ENCODE data around the gene ZNF136. TPM values are rescaled to one million over a fixed set of nuclear protein-coding genes. Genes with fewer than 3 reads are reported as not detected.

The ZNF136 gene
- total RNA-seq, 1 donor from 2014 or later = 15.8 TPM

DNA sequence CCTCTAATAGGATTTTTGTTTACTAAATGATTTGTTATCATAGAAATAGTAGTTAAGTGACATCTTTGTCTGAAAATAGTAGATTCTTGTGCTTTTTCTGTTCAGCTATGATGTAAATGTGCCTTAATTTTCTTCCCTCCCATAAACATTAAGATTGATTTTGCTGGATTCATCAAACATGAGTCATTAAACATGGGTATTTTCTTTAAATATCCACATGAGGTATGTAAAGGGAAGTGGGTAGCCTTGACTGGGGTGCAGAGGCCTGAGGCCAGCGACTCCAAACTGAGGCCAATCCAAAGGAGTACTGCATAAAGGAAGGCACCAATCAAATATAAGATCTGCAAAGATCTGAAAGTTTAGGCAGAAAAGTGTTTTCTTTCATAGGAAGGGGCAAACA, 3.7 kb downstream of the ZNF136 start:
- intact Hi-C loops (cut with DNase I) = no loop called here
- no peak for DNase-seq (ENCODE audit: low spot score)
- no peak for ATAC-seq

DNA sequence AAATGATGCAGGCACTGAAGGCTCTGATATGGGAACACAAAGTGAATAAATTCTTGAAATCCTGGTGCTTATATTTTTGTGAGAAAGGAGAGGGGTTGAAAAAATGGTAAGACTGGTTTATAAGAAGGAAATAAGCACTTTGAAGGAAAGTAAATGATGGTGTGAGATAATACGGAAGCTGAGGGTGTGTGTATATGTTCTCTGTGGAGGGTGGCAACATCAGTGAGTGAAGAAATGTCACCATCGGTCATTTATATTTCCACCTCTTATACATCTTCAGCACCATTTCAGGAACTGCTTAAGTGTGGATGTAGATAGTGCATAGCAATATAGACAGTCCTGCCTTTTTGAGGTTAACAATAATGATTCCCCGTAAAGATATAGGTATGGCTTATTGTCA, 17.5 kb downstream of the ZNF136 start:
- DNase-seq (ENCODE audit: low spot score) (no peak), ATAC-seq (no peak)
- intact Hi-C loops (cut with DNase I) = no loop called here

DNA sequence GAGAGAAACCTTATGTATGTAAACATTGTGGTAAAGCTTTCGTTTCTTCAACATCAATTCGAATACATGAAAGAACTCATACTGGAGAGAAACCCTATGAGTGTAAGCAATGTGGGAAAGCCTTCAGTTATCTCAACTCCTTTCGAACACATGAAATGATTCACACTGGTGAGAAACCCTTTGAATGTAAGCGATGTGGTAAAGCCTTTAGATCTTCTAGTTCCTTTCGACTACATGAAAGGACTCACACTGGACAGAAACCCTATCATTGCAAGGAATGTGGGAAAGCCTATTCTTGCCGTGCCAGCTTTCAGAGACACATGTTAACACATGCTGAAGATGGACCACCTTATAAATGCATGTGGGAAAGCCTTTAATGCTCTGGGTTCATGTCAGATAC, 24.7 kb downstream of the ZNF136 start:
- no peak for DNase-seq (ENCODE audit: low spot score)
- intact Hi-C loops (cut with DNase I) = no loop called here
- ATAC-seq = no peak

DNA sequence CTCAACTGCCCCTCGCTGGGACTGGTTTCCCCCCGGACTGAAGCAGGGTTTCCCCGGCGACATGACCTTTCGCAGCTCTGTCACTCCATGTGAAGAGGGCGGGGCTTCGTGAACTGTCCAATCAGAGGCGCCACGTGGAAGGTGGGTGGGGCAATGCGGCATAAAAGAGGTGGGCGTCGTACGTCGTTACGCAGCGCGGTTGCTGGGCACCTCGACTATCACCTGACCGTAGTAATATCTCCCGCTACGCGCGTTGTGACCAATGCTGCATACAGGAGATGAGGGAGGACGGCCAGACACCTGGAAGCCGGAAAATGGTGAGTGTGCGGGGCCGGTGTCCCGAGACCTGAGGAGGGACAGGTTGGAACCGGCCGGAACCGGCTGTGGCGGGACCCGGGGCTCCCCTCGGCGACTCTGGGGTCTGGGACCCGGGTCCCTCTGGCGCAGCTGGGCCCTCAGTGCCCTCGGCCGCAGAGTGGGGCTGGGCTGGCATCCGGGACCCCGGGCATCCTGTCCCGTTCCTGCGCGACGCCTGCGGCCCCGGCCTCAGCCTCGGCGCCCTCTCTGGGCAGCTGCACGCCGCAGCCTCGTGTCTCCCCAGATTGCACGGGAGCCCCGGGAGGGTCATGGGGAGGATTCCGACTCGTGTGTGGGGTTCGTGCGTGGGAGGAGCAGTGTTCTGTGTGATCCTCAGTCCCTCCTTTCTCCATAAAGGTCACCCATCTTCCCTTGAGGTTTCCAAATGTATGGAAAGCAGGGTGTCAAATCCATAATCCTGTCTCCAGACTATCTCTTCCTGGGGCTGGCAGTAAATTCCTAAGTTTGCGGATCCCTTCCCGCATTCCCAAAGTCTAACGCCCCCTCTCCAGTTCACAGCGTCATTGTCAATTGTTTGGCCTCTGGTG, 32.2 kb downstream of the ZNF136 start:
- ATAC-seq = peak; percentile 87
- DNase-seq (ENCODE audit: low spot score) = peak; percentile 83
- intact Hi-C loops (cut with DNase I) = no loop called here

DNA sequence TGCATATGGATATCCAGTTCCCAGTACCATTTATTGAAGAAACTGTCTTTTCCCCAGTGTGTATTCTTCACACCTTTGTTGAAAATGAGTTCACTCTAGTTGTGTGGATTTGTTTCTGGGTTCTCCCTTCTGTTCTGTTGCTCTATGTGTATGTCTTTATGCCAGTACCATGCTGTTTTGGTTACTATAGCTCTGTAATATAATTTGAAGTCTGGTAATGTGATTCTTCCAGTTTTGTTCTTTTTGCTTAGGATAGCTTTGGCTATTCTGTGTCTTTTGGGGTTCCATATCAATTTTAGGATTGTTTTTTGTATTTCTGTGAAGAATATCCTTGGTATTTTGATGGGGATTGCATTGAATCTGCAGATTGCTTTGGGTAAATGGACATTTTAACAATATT, 35.2 kb downstream of the ZNF136 start:
- intact Hi-C loops (cut with DNase I) = no loop called here
- ATAC-seq = no peak
- DNase-seq (ENCODE audit: low spot score) = no peak

DNA sequence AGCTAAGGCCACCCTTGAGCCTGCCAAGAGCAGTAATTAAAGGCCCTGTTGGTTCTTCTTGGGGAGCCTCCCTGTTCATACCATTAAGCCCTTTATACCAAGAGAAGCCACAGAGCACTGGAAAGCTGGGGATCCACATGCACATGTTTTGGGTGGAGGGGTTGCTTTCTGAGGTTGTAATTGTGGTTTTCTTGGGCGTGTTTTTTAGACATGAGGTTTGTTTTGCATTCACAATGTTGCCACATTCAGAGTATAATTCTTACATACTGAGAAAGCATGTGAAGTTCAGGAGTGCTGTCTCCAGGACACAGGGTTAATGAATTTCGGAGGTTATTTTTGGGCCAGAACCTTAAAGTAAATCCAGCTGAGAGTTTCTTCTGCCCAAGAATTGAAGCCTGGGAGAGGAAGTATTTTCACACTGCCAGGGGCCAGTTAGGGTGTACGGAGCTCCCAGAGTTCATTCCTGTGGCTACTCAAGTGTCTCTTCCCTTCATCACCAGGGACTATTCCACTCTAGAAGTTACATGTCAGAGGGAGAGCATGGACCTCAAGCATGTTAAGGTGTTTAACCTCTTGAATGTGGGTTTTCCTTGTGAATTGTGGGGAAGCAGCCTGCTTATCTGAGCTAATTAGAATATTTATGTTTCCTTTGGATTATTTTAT, 37.0 kb downstream of the ZNF136 start:
- intact Hi-C loops (cut with DNase I) = no loop called here
- DNase-seq (ENCODE audit: low spot score) = no peak
- ATAC-seq = no peak

DNA sequence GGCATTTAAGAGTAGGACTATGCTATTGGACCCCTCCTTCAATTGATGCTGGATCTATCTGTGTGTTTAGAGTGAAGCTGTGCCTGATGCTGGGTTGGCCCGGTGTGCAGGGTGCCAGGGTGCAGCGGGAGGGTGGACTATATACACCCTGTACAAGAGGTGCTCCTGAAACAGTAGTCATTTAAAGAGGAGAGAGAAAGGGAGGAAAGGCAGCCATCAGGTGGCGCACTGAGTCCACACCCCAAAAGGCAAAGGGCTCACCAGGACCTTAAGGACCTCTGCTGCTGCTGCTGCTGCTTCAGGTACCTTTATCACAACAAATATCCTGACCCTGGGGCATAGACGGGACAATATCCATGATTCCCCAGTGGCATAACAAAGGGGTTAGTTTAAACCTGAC, 39.4 kb downstream of the ZNF136 start:
- ATAC-seq (no peak), DNase-seq (ENCODE audit: low spot score) (no peak)
- intact Hi-C loops (cut with DNase I) = no loop called here

DNA sequence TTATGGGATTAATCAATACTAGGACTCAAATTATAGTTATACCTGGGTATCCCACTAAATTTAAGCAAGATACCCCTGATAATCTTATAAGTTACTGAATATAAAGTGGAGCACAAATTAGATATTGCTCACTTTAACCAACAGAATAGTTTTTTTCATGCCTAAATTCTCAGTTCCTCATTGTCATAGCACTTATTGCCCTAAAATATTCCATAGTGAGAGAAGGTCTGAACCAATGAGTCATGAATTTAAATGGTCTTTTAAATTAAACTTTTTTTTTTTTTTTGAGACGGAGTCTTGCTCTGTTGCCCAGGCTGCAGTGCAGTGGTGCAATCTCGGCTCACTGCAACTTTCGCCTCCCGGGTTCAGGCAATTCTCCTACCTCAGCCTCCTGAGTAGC, 42.4 kb downstream of the ZNF136 start:
- no peak for DNase-seq (ENCODE audit: low spot score)
- intact Hi-C loops (cut with DNase I) = no loop called here
- no peak for ATAC-seq

DNA sequence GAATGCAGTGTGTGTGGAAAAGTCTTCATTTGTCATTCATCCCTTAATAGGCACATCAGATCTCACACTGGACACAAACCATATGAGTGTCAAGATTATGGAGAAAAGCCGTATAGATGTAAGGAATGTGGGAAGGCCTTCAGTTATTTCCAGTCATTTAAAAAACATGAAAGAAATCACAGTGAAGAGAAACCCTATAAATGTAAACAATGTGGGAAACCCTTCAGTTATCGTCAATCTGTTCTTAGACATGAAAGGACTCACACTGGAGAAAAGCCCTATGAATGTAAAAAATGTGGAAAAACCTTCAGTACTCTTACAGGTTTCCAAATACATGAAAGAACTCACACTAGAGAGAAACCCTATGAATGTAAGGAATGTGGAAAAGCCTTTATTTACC, 45.3 kb downstream of the ZNF136 start:
- intact Hi-C loops (cut with DNase I) = no loop called here
- ATAC-seq (no peak), DNase-seq (ENCODE audit: low spot score) (no peak)

DNA sequence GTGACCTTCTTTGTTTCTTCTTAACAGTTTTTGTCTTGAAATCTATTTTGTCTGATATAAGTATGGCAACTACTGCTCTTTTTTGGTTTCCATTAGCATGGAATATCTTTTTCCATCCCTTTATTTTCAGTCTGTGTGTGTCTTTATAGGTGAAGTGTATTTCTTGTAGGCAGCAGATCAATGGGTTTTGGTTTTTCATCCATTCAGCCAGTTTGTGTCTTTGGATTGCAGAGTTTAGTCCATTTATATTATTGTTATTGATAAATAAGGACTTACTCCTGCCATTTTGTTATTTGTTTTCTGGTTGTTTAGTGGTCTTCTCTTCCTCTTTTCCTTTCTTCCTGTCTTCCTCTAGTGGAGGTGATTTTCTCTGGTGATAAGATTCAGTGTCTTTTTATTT, 54.4 kb downstream of the ZNF136 start:
- DNase-seq (ENCODE audit: low spot score) = no peak
- intact Hi-C loops (cut with DNase I) = no loop called here
- no peak for ATAC-seq

DNA sequence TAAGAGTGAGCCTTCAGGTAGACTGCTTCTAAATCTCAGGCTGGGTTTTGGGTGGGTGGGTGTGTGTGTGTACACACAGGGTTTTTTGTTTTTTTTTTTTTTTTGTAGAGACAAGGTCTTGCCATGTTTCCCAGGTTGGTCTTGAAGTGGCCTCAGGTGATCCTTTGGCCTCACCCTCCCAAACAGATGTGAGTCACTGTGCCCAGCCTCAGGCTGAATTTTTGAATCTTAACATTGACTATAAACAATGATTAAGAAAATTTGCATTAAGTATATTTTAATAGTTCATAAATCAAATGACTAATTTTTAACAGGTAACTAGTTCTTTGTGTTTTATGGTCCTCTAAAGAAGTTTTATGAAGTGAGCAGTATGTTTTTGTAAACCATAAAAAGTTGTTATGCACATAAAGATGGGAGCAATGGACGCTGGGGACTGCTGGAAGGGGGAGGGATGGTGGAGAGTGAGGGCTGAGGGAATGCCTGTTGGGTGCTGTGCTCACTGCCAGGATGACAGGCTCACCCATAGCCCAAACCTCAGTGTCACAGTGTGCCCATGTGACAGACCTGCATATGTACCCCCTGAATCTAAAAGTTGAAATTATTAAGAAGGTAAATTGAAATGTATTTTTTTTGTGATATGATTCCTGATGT, 60.2 kb downstream of the ZNF136 start:
- ATAC-seq = no peak
- DNase-seq (ENCODE audit: low spot score) = no peak
- intact Hi-C loops (cut with DNase I) = no loop called here

DNA sequence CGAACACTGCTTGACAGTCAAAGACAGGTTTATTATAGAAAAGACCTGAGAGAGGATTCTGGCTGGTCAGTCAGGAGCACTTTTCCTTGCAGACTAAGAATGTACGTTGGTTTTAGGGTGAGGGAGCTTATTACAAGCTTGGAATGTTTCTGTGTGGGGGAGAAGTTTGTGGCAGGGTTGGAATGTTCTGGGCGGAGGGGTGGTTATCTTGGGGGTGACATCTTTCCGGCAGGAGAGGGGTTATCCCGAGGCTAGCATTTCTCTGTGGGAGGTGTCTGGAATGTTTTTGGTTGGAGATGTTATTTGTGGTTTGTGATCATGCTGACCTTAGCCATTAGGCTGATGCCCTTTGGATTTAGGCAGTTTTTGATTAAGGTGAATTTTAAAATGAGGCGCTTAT, 61.8 kb downstream of the ZNF136 start:
- DNase-seq (ENCODE audit: low spot score) = no peak
- intact Hi-C loops (cut with DNase I) = no loop called here
- ATAC-seq = no peak

DNA sequence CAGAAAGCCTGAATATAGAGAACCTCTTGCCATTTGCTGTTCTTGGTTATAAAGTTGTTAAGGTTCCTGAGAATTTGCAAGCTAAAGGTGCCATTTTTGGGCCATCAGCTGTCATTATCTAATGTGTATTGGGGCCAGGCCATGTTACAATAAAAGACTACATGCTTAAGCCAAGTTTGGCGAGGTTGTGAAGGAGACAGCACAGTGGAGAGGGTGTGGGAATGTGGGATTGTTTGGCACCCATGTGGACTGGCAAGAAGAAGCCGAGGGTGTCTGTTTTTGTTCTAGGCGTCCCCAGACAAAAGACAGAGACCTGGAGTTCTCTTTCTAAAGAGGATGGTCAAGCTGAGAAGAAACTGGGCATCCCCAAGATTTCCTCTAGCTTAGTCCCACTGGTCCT, 67.1 kb downstream of the ZNF136 start:
- intact Hi-C loops (cut with DNase I) = no loop called here
- no peak for DNase-seq (ENCODE audit: low spot score)
- no peak for ATAC-seq

DNA sequence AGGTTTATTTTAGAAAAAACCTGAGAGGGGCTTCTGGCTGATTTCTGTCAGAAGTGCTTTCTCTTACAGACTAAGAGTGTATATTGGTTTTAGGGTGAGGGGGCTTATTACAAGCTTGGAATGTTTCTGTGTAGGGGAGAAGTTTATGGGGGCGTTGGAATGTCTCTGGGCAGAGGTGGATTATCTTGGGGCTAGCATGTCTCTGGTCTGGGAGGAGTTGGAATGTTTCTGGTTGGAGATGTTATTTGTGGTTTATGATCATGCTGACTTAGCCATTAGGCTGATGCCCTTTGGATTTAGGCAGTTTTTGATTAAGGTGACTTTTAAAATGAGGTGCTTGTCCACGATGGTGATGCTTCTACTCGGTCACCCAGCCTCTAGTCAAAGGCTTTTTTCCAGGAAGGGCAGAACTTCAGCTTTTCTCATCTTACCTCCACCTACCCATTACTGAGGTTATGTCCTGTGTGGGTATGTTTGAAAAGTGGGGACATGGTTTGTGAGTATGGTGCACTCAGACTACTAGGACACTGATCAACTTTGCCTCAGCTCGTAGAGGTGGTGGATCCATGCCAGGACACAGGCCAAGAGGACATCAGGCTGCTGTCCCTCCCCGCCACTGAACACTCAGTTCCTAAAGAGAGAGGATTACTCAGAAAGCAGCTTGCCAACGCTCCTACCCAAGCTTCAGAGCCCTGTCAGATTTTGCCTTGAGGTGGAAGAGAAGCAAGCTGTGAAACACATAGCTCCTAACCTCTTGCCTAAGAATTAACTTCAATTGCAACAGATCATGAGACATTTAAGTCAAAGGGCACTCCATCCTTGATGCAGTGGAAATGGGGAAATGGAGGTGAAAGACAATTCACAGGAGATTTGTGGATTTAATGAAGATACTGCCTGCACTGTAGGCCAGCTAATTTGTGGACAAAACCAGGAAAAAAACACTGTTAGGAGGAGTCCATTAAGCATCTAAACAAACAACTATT, 68.1 kb downstream of the ZNF136 start:
- DNase-seq (ENCODE audit: low spot score) (no peak), ATAC-seq (no peak)
- intact Hi-C loops (cut with DNase I) = no loop called here

DNA sequence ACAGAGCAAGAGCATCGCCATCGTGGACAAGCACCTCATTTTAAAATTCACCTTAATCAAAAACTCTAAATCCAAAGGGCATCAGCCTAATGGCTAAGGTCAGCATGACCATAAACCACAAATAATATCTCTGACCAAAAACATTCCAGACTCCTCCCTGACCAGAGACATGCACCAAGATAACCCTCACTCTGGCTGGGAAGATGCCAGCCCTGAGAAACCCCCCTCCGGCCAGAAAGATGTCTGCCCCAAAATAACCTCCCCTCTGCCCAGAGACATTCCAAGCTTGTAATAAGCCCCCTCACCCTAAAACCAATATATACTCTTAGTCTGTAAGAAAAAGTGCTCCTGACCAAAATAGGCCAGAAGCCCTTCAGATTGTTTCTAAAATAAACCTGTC, 70.1 kb downstream of the ZNF136 start:
- intact Hi-C loops (cut with DNase I) = no loop called here
- ATAC-seq (no peak), DNase-seq (ENCODE audit: low spot score) (no peak)

DNA sequence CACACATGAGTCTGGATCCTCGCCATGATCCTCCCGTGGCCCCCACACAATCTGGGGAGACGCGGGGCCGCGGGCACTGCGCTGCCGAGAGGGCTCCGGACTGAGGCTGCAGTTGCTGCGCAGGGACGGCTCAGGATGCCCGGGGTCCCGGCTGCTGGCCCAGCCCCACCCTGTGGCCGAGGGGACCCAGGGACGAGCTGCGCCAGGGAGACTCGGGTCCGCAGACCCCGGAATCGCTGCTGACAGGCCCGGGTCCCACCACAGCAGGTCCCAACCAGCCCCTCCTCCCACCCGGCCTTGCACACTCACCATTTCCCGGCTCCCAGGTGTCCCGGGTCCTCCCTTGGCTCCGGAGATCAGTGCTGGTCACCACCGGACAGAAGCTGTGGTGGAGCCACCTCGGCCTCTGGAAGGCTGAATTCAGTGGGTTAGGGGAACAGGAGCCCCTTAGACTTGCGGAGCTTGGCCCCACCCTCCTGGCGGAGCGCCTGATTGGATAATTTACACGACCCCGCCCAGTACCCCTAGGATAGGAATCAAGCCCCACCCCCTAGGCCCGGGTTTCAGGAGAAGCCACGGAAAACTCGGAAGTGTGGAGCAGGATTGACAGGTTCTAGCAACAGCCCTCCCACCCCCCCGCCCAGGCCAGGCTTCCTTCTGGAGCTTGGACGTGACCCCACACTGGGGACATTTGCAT, 74.4 kb downstream of the ZNF136 start:
- DNase-seq (ENCODE audit: low spot score) = no peak
- ATAC-seq = no peak
- intact Hi-C loops (cut with DNase I) = no loop called here

Measured in sciatic nerve (tissue), 2 donors.